RWPE1 (cell line): ENCODE measurements around the gene NTM.

Source experiments
- CTCF ChIA-PET: fragments of 350-600 bp; sonication (Branson Sonifier 250); formaldehyde crosslinking; extraction: SDS; loops from one replicate; lab custom pipeline; 2021; lab: Yijun Ruan, JAX
- POLR2A ChIA-PET: fragments of 400-600 bp; formaldehyde crosslinking; extraction: SDS; loops from one replicate; lab custom pipeline; 2020; ENCODE audit warnings: antibody characterized with exemption; ENCODE audit not compliant: low non-redundant PET; lab: Yijun Ruan, JAX
- DNase-seq: peaks from one replicate; pipeline ENCODE4 v3.0.0; 2012; ENCODE audit warnings: low spot score
- H3K27ac ChIP-seq: fragments of 450-650 bp; 2 replicates; pipeline ENCODE4 v1.5.1; 2017
- CTCF ChIP-seq: fragments of 450-650 bp; conservative IDR thresholded peaks from 2 replicates; pipeline ENCODE4 v1.5.1; 2017; ENCODE audit warnings: low read depth, mild to moderate bottlenecking

Gene NTM

GRCh38 chr11:131665344-131665968, 295.0 kb downstream of the NTM start:
- no peak for DNase-seq
- TF ChIP-seq CTCF, result no peak

GRCh38 chr11:131666006-131666405, 295.6 kb downstream of the NTM start:
- no peak for TF ChIP-seq CTCF
- POLR2A ChIA-PET, result no interaction called here
- H3K27ac ChIP-seq, result no peak overlapping the region
- CTCF ChIA-PET, result no interaction called here
- DNase-seq, result no peak

More at GRCh38 chr11:131665344-131665968, 295.0 kb downstream of the NTM start:
- CTCF ChIA-PET, result interaction anchor here (0.6 kb wide), 2 partner anchors 9 to 27 kb away, joined by 3 read pairs; no protein-coding TSS in a partner anchor
- POLR2A ChIA-PET, result no interaction called here
- no peak overlapping the region for H3K27ac ChIP-seq

- H3K27ac ChIP-seq, result no peak overlapping the region
- ChIA-PET POLR2A (no interaction called here), CTCF (no interaction called here)
- TF ChIP-seq CTCF, result no peak
- DNase-seq, result no peak
Observed at GRCh38 chr11:131666617-131667016, 296.2 kb downstream of the NTM start.

GRCh38 chr11:131667566-131667965, 297.2 kb downstream of the NTM start:
- TF ChIP-seq CTCF, result no peak
- no peak overlapping the region for H3K27ac ChIP-seq
- ChIA-PET POLR2A (no interaction called here), CTCF (no interaction called here)
- no peak for DNase-seq

GRCh38 chr11:131668500-131669400, 298.3 kb downstream of the NTM start:
- POLR2A ChIA-PET, result no interaction called here
- CTCF ChIA-PET, result interaction anchor here (0.6 to 1.0 kb wide), 3 partner anchors 10 to 1248 kb away, joined by 3 read pairs; no protein-coding TSS in a partner anchor
- no peak overlapping the region for H3K27ac ChIP-seq
- DNase-seq, result peak; percentile 46
- TF ChIP-seq CTCF, result peak; percentile 45

- ChIA-PET CTCF (interaction anchor here (0.6 to 1.0 kb wide), 4 partner anchors 11 to 1249 kb away, joined by 3 read pairs; no protein-coding TSS in a partner anchor), POLR2A (no interaction called here)
- no peak for TF ChIP-seq CTCF
- no peak overlapping the region for H3K27ac ChIP-seq
- DNase-seq, result no peak
Observed at GRCh38 chr11:131669401-131669780, 299.0 kb downstream of the NTM start.
